Measurements from ENCODE around the gene SIRT6.
A peak's percentile ranks its signal among the peaks of the same experiment; 100 is the strongest.
"Not testable (repeated sequence)": the region's sequence is repeated elsewhere in the genome, so short reads cannot be mapped to it uniquely, and the experiment has no call there.

The SIRT6 gene

DNA sequence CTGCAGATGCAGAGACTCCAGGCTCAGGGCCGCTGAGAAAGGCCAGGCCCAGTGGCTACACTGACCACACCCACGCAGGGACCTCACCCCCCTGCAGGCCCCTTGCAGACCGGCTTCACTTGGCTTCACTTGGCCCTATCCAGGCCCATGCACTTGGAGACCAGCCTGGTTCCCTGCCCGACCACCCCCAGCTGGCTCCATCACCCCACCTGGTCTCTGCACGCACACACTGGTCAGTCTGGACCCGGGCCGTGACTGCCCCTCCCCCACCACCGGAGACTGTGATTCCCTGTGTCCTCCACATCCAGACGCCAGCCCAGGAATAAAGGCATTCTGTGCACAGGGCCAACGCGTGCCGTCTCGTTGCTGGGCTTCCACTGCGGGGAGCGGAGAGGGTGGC, 42.1 kb upstream of the SIRT6 start (continued):
- TF ChIP-seq EGR2 (tag by site-specific recombination; IDR thresholded peaks at IDR 0.05; ENCODE audit: low read depth) (no peak), GLIS1 (tag by site-specific recombination; IDR thresholded peaks at IDR 0.05) (peak; percentile 73)

DNA sequence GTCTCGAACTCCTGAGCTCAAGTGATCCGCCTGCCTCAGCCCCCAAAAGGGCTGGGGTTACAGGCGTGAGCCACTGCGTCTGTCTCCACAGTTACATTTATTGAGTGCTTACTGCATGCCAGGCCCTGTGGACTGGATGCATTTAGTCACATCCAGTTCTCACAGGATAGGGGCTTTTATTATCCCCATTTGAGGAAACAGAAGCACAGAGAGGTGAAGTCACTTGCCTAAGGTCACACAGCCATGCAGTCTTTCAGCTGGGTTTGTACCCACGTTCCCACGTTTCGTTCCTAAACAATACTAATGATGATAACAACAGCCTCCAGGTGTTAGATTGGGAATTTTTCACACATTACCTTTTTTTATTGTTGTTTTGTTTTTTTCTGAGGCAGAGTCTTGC, 37.8 kb upstream of the SIRT6 start:
- no peaks in the 10 kb centered on the region for H3K9me3 ChIP-seq (ENCODE audit: control insufficient read depth, insufficient read depth, low read depth, low read length)
- TF ChIP-seq ZNF394 (tag by site-specific recombination; IDR thresholded peaks at IDR 0.05; ENCODE audit: borderline replicate concordance): no peak
- TF ChIP-seq, protein P1, sequence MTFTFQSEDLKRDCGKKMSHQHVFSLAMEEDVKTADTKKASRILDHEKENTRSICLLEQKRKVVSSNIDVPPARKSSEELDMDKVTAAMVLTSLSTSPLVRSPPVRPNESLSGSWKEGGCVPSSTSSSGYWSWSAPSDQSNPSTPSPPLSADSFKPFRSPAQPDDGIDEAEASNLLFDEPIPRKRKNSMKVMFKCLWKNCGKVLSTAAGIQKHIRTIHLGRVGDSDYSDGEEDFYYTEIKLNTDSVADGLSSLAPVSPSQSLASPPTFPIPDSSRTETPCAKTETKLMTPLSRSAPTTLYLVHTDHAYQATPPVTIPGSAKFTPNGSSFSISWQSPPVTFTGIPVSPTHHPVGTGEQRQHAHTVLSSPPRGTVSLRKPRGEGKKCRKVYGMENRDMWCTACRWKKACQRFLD (tag by site-specific recombination; IDR thresholded peaks at IDR 0.05): no peak
- no peak for TF ChIP-seq ZNF549 (tag by site-specific recombination; IDR thresholded peaks at IDR 0.05)
- TF ChIP-seq SCRT2 (tag by site-specific recombination; IDR thresholded peaks at IDR 0.05): no peak
- no peak for TF ChIP-seq ZXDB (tag by site-specific recombination; IDR thresholded peaks at IDR 0.05)
- no peak for TF ChIP-seq ZNF624 (tag by site-specific recombination; IDR thresholded peaks at IDR 0.05)
- TF ChIP-seq, protein P2, sequence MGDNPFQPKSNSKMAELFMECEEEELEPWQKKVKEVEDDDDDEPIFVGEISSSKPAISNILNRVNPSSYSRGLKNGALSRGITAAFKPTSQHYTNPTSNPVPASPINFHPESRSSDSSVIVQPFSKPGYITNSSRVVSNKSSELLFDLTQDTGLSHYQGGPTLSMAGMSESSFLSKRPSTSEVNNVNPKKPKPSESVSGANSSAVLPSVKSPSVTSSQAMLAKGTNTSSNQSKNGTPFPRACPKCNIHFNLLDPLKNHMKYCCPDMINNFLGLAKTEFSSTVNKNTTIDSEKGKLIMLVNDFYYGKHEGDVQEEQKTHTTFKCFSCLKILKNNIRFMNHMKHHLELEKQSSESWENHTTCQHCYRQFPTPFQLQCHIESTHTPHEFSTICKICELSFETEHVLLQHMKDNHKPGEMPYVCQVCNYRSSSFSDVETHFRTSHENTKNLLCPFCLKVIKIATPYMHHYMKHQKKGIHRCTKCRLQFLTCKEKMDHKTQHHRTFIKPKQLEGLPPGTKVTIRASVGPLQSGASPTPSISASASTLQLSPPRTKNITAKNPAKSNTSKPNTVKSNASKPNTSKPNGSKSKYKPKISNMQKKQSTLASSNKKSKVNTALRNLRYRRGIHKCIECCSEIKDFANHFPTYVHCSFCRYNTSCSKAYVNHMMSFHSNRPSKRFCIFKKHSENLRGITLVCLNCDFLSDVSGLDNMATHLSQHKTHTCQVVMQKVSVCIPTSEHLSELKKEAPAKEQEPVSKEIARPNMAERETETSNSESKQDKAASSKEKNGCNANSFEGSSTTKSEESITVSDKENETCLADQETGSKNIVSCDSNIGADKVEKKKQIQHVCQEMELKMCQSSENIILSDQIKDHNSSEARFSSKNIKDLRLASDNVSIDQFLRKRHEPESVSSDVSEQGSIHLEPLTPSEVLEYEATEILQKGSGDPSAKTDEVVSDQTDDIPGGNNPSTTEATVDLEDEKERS (tag by site-specific recombination; IDR thresholded peaks at IDR 0.05): no peak
- TF ChIP-seq ZNF785 (tag by site-specific recombination; IDR thresholded peaks at IDR 0.05): no peak
- no peak for TF ChIP-seq ZNF791 (tag by site-specific recombination; IDR thresholded peaks at IDR 0.05)
- no peak overlapping the region for H3K4me3 ChIP-seq (ENCODE audit: low read depth, low read length)
- CTCF ChIA-PET: interaction anchor here (0.7 kb wide), 1 partner anchor 120 kb away, joined by 3 read pairs; no protein-coding TSS in a partner anchor
- no peaks in the 10 kb centered on the region for H3K36me3 ChIP-seq (ENCODE audit: control insufficient read depth in 2 of 2, insufficient read depth in 1 of 2, low read length in 2 of 2)
- H3K4me1 ChIP-seq (ENCODE audit: control insufficient read depth, insufficient read depth, low read length): no peaks in the 10 kb centered on the region
- POLR2A ChIA-PET: no interaction called here
- H3K27ac ChIP-seq (ENCODE audit: extremely low read depth, low read depth, low read length): no peak overlapping the region

DNA sequence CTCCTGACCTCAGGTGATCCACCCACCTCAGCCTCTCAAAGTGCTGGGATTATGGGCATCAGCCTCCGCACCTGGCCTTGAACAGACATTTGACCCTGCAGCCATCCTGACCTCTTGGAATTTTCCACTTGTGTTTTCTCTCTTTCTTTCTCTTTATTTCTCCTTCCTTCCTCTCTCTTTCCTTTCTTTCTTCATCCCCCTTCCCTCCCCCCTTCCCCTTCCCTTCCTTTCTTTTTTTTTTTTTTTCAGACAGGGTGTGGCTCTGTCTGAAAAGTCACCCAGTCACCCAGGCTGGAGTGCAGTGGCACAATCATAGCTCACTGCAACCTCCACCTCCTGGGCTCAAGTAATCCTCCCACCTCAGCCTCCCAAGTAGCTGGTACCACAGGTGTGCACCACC, 36.2 kb upstream of the SIRT6 start:
- CTCF ChIA-PET: interaction anchor here (0.6 kb wide), 1 partner anchor 62 kb away, joined by 3 read pairs; no protein-coding TSS in a partner anchor
- H3K4me1 ChIP-seq (ENCODE audit: control insufficient read depth, insufficient read depth, low read length); H3K27ac ChIP-seq (ENCODE audit: extremely low read depth, low read depth, low read length); H3K36me3 ChIP-seq (ENCODE audit: control insufficient read depth in 2 of 2, insufficient read depth in 1 of 2, low read length in 2 of 2); H3K9me3 ChIP-seq (ENCODE audit: control insufficient read depth, insufficient read depth, low read depth, low read length); POLR2A ChIA-PET; H3K4me3 ChIP-seq (ENCODE audit: low read depth, low read length): not testable (repeated sequence)
- TF ChIP-seq ZNF366 (tag by site-specific recombination; conservative IDR thresholded peaks at IDR 0.05) (peak; percentile 48), PRDM1 (tag by site-specific recombination; IDR thresholded peaks at IDR 0.05) (peak; percentile 84)

DNA sequence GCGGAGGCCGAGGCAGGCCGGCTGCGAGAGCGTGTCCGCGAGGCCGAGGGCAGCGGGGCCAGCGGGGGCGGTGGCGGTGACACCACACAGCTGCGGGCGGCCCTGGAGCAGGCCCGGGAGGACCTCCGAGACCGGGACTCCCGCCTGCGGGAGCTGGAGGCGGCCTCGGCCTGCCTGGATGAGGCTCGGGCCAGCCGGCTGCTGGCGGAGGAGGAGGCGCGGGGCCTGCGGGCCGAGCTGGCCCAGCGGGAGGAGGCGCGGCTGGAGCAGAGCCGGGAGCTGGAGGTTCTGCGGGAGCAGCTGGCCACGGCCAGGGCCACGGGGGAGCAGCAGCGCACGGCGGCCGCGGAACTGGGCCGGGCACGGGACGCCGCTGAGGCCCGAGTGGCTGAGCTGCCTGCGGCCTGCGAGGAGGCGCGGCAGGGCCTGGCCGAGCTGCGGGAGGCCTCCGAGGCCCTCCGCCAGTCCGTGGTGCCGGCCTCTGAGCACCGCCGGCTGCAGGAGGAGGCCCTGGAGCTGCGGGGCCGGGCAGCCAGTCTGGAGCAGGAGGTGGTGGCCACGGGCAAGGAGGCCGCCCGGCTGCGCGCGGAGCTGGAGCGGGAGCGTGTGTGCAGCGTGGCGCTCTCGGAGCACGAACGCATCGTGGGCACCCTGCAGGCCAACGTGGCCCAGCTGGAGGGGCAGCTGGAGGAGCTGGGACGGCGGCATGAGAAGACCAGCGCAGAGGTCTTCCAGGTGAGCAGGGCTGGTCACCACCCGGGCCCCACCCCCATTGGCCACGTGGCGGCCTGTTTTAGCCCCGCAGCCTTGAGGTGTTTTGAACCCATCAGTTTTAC, 35.3 kb upstream of the SIRT6 start:
- no peak overlapping the region for H3K27ac ChIP-seq (ENCODE audit: extremely low read depth, low read depth, low read length)
- no peaks in the 10 kb centered on the region for H3K4me1 ChIP-seq (ENCODE audit: control insufficient read depth, insufficient read depth, low read length)
- CTCF ChIA-PET: interaction anchor here (0.8 to 1.0 kb wide), 3 partner anchors 10 to 31 kb away, joined by 3 to 4 read pairs (median 3); no protein-coding TSS in a partner anchor
- H3K4me3 ChIP-seq (ENCODE audit: low read depth, low read length): no peak overlapping the region
- POLR2A ChIA-PET: no interaction called here
- H3K9me3 ChIP-seq (ENCODE audit: control insufficient read depth, insufficient read depth, low read depth, low read length): no peaks in the 10 kb centered on the region
- H3K36me3 ChIP-seq (ENCODE audit: control insufficient read depth in 2 of 2, insufficient read depth in 1 of 2, low read length in 2 of 2): no peaks in the 10 kb centered on the region
- TF ChIP-seq ZNF560 (tag by site-specific recombination; IDR thresholded peaks at IDR 0.05; ENCODE audit: borderline replicate concordance) (no peak), ZNF555 (tag by site-specific recombination; conservative IDR thresholded peaks at IDR 0.05) (no peak), GLIS2 (tag by site-specific recombination; IDR thresholded peaks at IDR 0.05) (no peak), SCRT1 (tag by site-specific recombination; IDR thresholded peaks at IDR 0.05; ENCODE audit: borderline replicate concordance) (no peak), ZNF354C (tag by site-specific recombination; IDR thresholded peaks at IDR 0.05; ENCODE audit: borderline replicate concordance, low read depth) (no peak), ZNF843 (tag by site-specific recombination; IDR thresholded peaks at IDR 0.05) (no peak), ZNF394 (tag by site-specific recombination; IDR thresholded peaks at IDR 0.05; ENCODE audit: borderline replicate concordance) (no peak), ZNF350 (tag by site-specific recombination; IDR thresholded peaks at IDR 0.05) (no peak), ZNF121 (tag by site-specific recombination; IDR thresholded peaks at IDR 0.05) (no peak)
- TF ChIP-seq, protein P3, sequence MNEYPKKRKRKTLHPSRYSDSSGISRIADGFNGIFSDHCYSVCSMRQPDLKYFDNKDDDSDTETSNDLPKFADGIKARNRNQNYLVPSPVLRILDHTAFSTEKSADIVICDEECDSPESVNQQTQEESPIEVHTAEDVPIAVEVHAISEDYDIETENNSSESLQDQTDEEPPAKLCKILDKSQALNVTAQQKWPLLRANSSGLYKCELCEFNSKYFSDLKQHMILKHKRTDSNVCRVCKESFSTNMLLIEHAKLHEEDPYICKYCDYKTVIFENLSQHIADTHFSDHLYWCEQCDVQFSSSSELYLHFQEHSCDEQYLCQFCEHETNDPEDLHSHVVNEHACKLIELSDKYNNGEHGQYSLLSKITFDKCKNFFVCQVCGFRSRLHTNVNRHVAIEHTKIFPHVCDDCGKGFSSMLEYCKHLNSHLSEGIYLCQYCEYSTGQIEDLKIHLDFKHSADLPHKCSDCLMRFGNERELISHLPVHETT (tag by site-specific recombination; IDR thresholded peaks at IDR 0.05): no peak

Data from HEK293 (cell line).